Measurements from ENCODE around the gene RBBP4. TPM values are rescaled to one million over a fixed set of nuclear protein-coding genes. Genes with fewer than 3 reads are reported as not detected.
"Not testable (repeated sequence)": the region's sequence is repeated elsewhere in the genome, so short reads cannot be mapped to it uniquely, and the experiment has no call there.

Gene RBBP4
- total RNA-seq, 2 experiments from 2014 or later: 295 to 302 TPM

DNA sequence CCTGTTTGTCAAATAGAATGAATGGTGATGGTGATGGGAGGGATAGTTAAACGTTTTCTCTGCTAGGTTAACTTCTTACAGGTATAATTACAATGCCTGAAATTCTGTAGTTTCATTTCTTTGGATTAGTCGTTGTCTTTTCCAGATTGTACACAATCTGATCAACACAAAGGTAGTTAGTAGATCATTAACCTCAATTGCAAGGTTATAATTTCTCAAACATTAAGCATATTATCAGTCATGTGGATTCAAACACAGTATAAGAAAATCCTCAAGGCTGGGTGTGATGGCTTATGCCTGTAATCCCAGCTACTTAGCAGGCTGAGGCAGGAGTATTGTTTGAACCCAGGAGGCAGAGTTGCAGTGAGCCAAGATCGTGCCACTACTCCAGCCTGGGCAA lies 31.0 kb downstream of the RBBP4 start:
- ChIA-PET CTCF (no interaction called here), POLR2A (no interaction called here)

DNA sequence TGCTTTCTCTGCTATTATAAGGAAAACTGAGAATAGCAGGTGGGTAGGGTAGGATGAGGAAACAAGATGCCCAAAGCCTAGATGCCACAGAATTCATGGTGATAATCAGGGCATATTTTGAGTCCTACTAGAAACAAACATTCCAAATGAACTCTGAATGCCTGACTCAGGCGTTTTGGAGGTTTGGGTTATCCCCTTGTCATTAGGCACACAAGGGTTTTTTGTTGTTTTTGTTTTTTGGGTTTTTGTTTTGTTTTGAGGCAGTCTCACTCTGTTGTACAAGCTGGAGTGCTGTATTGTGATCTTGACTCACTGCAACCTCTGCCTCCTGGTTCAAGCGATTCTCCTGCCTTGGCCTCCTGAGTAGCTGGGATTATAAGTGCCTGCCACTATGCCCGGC lies 32.4 kb downstream of the RBBP4 start:
- ChIA-PET POLR2A (no interaction called here), CTCF (no interaction called here)

DNA sequence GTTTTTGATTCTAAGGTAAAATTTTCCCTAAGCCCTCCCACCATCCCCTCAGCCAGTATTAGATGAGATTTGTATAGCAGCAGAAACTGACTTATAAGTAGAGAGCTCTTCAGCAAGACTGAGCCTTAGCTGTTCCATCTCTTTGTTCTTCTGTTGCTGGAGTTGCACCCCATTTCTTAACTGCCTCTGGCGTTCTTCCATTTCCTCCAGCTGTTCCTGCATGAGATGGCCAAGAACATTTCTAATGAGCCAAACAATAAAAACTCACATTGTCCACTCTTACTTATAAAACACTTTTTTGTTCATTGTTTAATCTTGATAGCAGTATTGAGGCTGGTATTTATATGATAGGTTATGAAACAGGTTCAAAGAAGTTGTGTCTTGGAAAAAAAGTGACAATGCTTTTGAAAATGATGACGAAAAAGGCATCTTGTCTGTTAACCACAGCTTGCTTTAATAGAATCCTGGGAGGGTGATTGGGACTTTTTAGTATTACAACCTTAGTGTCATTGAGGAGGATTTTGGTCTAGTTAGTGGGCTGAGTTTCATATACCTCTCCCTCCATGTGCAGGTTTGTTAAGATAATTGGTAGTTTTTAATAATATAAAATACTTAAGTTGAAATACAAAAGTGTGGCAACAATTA lies 33.3 kb downstream of the RBBP4 start:
- CTCF ChIA-PET: interaction anchor here (1.9 kb wide), 1 partner anchor 28 kb away, joined by 4 read pairs; no protein-coding TSS in a partner anchor
- POLR2A ChIA-PET: no interaction called here

DNA sequence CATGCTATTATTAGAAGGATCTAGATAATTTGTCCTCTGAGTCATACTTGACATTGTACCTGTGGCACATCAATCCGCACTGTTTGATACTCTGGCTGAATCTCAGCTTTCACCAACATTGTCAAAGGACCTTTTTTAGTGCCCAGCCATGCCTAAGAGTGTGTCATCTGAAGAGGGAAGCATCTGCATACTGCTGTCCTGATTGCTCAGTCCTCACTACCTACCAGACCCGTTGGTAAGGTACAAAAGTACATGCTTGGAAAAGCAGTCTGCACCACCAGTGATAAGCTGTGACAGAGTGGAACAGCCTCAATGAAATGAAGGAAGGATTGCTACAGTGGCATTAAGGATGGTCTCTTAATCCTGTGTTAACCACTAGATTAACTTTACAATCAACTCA lies 34.5 kb downstream of the RBBP4 start:
- ChIA-PET POLR2A (no interaction called here), CTCF (interaction anchor here (1.9 kb wide), 1 partner anchor 26 kb away, joined by 4 read pairs; no protein-coding TSS in a partner anchor)

DNA sequence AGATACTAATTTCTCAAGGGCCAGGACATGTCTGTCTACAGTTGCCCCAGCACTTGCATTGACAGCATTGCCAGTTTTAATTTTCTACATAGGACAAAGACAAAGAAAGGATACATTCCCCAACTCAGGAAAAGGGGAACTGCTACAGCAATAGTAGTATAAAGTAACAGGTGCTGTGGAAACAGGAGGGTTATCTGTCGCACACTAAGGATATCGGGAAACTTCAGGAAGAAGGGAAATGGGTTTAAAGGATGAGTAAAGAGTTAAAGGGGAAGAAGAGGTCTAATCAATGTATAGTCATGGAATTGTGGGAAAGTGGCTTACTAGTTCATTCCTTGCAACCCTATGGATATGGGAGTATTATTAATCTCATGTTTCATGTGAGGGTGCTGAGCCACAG lies 35.4 kb downstream of the RBBP4 start:
- POLR2A ChIA-PET: no interaction called here
- CTCF ChIA-PET: interaction anchor here (1.0 kb wide), 1 partner anchor 26 kb away, joined by 4 read pairs; no protein-coding TSS in a partner anchor

DNA sequence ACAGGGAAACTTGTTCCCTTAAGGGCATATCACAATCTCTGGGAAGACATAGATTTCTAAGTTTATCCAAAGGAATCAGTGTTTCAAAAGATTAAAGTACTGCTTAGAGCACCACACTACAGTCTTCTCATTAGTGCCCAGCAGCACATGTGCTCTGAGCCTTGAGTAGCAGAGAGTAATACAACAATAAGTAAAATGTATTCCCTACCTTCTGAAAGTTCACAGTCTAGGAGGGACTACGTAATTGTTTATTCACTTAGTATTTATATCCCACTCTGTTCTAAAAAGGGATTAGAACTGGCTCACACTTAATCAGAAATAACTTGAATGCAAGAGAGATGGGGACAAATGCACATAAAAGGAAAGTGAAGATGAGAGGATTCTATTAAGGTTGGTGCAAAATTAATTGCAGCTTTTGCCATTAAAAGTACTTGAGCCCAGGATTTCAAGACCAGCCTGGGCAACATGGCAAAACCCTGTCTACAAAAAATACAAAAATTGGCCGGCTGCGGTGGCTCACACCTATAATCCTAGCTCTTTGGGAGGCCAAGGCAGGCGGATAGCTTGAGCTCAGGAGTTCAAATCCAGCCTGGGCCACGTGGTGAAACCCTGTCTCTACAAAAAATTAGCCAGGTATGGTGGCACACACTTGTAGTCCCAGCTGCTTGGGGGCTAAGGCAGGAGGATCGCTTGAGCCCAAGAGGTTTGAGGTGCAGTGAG lies 42.6 kb downstream of the RBBP4 start:
- POLR2A ChIA-PET: no interaction called here
- CTCF ChIA-PET: interaction anchor here (1.2 kb wide), 1 partner anchor 79 kb away, joined by 4 read pairs; no protein-coding TSS in a partner anchor

DNA sequence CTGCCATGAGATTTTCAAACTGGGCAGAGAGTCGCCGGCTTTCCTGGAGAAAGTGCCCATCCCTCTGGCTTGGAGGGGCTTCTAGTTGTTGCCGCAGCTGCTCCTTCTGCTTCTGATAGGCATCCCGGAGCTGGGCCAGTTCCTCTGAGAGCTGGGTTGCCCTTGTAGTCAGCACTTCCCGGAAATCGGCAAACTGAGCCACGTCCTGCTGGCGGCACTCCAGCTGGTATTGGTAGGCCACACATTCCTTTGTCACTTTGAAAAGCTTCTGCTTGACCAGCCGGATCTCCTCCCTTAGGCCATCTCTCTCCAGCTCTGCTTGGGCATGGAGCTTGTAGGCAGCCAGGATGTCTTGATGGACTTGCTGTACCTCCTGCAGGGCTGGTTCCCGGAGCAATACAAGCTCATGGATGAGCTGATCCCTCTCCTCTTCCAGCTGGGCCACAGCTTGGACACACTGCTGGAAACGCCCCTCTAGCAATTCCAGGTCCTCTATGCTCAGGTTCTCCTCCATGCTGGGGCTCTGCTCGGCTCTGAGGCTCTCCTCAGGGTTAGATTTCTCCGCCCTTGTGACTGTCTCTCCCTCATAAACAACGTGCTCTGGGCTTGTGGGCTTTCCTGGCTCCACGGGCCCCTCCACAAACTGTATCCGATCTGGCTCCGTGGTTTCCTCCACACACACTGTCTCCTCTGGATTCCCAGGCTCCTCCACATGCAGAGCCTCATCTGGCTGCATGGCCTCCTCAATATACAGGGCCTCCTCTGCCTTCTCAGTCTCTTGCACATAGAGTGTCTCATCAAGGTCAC lies 44.3 kb downstream of the RBBP4 start:
- POLR2A ChIA-PET: no interaction called here
- CTCF ChIA-PET: interaction anchor here (1.7 kb wide), 1 partner anchor 17 kb away, joined by 7 read pairs; no protein-coding TSS in a partner anchor

DNA sequence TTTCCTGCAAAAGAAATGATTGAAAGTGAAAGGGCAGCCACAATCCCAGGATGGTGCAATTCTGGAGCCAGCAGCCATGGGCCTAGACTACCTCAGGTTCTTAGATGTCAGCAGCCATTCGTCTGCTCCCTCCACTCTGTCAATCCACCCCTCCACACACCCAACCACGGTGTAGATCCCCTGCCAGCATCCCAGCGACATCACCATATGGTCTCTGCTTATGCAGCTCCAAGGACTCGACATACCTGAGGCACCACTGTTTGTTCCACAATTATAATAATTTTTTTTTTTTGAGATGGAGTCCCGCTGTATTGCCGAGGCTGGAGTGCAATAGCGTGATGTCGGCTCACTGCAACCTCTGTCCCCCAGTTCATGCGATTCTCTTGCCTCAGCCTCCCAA lies 45.0 kb downstream of the RBBP4 start:
- CTCF ChIA-PET: interaction anchor here (1.7 kb wide), 1 partner anchor 16 kb away, joined by 7 read pairs; no protein-coding TSS in a partner anchor
- POLR2A ChIA-PET: no interaction called here

DNA sequence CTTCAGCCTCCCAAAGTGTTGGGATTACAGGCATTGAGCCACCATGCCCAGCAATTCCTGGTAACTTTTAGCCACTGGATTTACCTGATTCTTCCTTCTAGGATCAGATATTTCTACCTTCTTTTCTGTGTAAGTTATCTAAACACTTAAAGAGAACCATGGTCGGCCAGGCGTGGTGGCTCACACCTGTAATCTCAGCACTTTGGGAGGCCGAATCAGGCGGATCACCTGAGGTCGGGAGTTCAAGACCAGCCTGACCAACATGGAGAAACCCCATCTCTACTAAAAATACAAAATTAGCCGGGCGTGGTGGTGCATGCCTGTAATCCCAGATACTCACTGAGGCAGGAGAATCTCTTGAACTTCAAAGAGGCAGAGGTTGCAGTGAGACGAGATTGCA lies 46.0 kb downstream of the RBBP4 start:
- POLR2A ChIA-PET, CTCF ChIA-PET: not testable (repeated sequence)

DNA sequence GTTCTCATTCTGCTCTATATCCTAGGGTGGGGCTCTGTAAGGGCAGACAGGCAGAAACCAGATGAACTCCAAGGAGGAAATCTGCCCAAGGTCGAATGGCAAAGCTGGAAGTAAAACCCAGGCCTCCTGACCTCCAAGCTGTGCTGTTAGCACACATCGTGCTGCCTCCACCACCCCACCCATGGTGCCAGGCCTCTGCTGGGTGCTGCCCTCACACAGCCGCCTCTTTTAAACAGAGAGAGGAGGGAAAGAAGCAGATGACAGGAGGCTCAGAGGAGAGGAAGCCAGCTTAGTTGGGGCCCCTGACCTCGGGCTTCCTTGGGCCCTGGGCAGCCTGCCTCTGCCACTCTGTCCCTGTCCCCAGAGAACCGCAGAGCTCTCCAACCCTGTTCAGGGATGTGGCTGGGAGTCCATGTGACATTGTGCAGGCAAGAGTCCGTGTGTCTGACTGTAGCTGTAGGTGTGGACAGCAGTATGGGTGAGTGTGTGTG lies 50.5 kb downstream of the RBBP4 start:
- CTCF ChIA-PET: interaction anchor here (3.7 kb wide), 1 partner anchor 11 kb away, joined by 12 read pairs; no protein-coding TSS in a partner anchor
- POLR2A ChIA-PET: no interaction called here

DNA sequence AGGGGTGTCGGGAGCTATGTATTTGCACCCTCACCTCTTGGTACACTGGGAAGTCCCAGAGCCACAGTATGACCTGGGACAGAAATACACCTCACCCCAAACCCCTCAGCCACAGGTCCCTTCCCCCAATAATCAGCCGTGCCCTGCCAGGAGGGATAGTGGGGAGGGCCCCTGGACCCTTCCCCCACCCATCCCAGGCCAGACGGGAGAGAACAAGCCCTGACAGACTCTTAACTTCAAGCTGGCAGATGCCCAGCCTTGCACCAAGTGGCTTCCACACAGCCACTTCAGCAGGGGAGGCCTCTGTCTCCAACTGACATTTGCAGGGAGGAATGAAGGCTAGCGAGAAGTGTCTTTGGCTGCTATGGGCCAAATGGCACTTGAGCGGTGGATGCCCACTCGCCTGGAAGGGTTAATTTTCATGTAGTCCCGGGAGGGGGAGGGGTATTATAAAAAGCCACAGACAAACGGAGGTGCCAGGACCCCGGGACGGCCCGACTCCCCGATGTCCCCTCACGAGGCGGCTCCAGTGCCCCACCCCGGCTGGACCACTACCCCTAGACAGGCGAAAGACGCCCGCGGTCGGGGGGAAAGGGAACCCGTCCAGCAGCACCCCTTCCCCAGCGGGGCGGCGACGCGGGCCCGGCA lies 51.1 kb downstream of the RBBP4 start:
- ChIA-PET CTCF (interaction anchor here (1.7 to 3.7 kb wide), 2 partner anchors 10 to 182 kb away, joined by 5 to 12 read pairs; no protein-coding TSS in a partner anchor), POLR2A (no interaction called here)

DNA sequence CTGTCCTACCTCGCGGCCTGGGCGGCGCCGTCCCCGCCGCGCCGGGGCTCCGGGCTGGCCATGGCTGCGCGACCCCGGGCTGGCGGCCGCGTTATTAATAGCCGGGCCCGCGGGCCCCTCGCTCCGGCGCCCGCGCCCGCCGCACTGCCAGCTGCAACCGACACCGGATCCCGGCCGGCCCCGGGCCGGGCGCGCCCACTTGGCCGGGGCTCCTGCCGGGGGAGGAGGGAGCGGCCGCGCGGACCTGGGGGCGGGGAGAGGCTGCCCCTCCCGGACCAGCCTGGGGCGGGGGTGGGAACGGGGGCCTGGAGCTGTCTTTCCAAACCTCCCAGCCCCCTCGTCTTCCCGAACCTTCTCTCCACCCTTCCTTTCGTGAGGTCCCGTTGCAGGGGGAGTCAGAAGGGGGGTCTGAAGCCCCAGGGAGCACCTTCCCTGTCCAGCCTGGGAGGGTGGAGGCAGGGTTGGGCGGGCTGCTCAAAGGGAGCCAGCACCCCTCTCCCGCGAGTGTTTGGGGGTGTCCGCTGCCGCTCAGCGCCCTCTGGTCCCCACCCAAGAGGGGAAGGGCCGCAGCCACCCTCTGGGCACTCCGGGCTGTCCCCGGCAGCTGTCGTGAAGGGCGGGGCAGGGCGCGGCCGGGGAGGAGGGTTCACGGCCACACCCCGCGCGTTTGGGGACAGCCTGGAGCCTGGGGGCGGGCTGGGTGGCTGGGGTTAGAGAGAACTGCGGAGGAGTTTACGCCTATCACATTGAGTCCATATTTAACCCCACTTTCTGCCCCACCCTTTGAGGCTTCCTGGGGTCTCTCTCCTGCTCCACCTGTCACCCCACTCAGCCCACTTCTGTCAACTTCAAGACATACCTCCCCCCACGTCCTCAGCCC lies 51.8 kb downstream of the RBBP4 start, which contains the start of gene SYNC:
Gene SYNC, minus strand, starts transcription at position 172 of the 880 bp plus-strand sequence. Its CDS starts 110 bp downstream, at position 62.
- ChIA-PET CTCF (interaction anchor here (1.7 to 3.7 kb wide), 2 partner anchors 10 to 182 kb away, joined by 5 to 12 read pairs; no protein-coding TSS in a partner anchor), POLR2A (interaction anchor here (0.6 kb wide), 1 partner anchor 16 kb away, joined by 5 read pairs; no protein-coding TSS in a partner anchor)

DNA sequence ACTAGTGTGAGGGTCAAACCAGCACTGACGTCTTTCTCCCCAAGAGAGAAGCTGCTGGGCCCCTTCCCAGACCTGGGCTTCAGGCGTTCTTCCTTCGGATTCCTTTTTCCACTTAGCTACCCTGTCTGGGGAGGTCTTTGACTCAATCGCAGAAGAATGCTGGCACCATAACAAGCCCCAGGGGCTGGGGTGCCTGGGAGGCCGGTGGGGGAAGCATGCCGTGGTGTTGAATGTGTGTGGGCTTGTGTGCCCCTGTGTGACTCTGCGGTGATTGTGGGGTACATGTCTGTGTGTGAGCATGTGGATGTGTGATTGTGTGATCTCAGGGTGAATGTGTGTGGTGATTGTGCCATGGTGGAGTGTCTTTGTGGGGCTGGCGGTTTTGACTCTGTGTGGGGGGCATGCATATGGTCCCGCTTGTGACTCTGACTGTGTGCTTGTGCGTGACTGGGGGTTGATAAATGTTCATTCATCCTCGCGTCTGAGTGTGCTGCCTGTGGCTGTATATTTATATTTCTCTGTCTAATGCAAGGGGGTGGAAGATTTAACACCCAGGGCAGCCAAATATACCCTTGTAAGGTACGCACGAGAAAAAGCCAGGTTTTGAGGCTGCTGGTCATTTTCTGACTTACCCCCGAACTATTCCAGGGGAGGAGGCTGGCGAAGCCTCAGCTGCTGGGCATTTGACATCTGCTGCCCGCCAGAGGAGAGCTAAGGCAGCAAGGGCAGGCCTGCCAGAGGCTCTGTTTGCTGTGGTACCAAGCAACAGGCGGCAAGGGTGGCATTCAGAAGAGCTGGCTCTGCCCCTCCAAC lies 52.7 kb downstream of the RBBP4 start:
- ChIA-PET CTCF (interaction anchor here (1.7 kb wide), 1 partner anchor 183 kb away, joined by 5 read pairs; no protein-coding TSS in a partner anchor), POLR2A (no interaction called here)

DNA sequence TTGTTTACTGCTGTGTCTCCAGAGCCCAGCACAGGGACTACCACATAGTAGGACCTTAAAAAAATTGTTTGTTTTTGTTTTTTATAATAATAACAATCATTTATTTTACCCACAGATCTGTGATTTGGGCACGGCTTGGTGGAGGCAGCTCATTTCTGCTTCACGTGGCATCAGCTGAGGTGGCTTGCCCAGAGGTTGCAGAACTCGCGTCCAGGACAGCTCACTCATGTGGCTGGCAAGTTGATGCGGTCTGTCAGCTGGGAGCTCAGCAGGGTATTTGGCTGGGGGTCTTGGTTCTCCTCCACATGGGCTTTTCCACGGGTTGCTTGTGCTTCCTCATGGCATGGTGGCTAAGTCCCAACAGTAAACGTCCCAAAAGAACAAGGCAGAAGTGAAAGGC lies 54.5 kb downstream of the RBBP4 start:
- CTCF ChIA-PET: no interaction called here
- POLR2A ChIA-PET: no interaction called here

DNA sequence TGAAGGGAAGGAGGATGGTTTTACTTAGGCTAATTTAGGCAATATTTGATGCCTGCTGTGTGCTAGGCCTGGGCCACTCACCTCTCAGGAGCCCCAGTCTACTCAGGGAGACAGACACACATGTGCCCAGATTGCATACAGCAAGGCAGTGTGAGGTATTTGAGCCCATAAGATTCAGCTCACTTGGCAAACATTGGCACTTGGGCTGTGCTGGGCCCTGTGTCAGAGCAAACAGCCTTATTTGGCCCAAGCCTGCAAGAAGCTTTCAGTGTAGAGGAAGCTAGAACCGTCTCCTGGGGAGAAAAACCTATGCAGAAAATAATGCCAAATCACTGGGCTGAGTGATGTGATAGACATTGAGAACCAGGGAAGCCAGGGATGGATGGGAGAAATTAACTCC lies 55.5 kb downstream of the RBBP4 start:
- CTCF ChIA-PET: interaction anchor here (0.6 kb wide), 1 partner anchor 202 kb away, joined by 3 read pairs; no protein-coding TSS in a partner anchor

DNA sequence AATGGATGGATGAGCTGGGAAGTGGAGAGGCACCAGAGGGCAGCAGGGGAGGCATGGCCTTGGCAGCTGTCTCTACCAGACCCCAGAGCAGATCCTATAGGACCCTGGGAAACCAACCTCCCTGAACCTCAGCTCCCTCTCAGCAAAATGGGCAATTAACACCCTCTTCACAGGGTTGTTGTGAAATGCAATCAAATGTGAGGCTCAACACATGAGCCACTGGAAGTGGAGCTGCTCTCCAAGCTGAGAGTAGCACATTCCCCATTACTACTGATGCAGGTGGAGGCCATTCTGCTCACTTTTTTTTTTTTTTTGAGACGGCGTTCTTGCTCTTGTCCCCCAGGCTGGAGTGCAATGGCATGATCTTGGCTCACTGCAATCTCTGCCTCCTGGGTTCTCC lies 58.1 kb downstream of the RBBP4 start:
- ChIA-PET CTCF (interaction anchor here (0.6 to 1.9 kb wide), 4 partner anchors 24 to 118 kb away, joined by 3 to 6 read pairs (median 4); no protein-coding TSS in a partner anchor), POLR2A (no interaction called here)

More for the DNA sequence above, 55.5 kb downstream of the RBBP4 start:
- POLR2A ChIA-PET: no interaction called here

DNA sequence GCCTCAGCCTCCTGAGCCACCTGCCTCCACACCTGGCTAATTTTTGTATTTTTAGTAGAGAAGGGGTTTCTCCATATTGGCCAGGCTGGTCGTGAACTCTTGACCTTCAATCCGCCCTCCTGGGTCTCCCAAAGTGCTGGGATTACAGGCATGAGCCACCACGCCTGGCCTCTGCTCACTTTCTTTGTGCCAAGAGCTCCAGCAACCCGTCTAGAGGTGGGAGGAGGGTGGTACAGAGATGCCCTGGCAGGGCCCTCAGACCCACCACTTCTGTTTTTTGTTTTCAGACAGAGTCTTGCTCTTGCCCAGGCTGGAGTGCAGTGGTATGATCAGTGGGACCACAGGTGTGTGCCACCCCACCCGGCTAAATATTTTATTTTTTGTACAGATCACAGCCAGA lies 58.5 kb downstream of the RBBP4 start:
- CTCF ChIA-PET: interaction anchor here (1.9 kb wide), 2 partner anchors 63 to 64 kb away, joined by 5 to 6 read pairs; no protein-coding TSS in a partner anchor
- POLR2A ChIA-PET: no interaction called here
